Measurements from ENCODE around the gene PRKCA.
"Not testable (repeated sequence)": the region's sequence is repeated elsewhere in the genome, so short reads cannot be mapped to it uniquely, and the experiment has no call there.

The PRKCA gene

GRCh38 chr17:66301864-66302741, at the start of gene PRKCA:
TSS of gene PRKCA (plus strand) at chr17:66302613.
- peak; percentile 49 for DNase-seq (ENCODE audit: low read depth)

- DNase-seq (ENCODE audit: low read depth): not testable (repeated sequence)
These were observed 49.0 kb upstream of the PRKCA start for GRCh38 chr17:66253458-66253857.

- peak; percentile 52 for DNase-seq (ENCODE audit: low read depth)
These were observed 47.3 kb upstream of the PRKCA start for GRCh38 chr17:66255112-66255511.

- no peak for DNase-seq (ENCODE audit: low read depth)
These were observed 46.9 kb upstream of the PRKCA start for GRCh38 chr17:66255527-66255971.

- DNase-seq (ENCODE audit: low read depth): no peak
These were observed 42.1 kb upstream of the PRKCA start for GRCh38 chr17:66260275-66260674.

GRCh38 chr17:66260688-66261087, 41.7 kb upstream of the PRKCA start:
- DNase-seq (ENCODE audit: low read depth): no peak

GRCh38 chr17:66262767-66263166, 39.6 kb upstream of the PRKCA start:
- DNase-seq (ENCODE audit: low read depth): no peak

- DNase-seq (ENCODE audit: low read depth): no peak
These were observed 37.7 kb upstream of the PRKCA start for GRCh38 chr17:66264696-66265095.

GRCh38 chr17:66268247-66268927, 34.0 kb upstream of the PRKCA start:
- peak; percentile 57 for DNase-seq (ENCODE audit: low read depth)

GRCh38 chr17:66270106-66270505, 32.3 kb upstream of the PRKCA start:
- DNase-seq (ENCODE audit: low read depth): no peak

GRCh38 chr17:66271512-66271911, 30.9 kb upstream of the PRKCA start:
- no peak for DNase-seq (ENCODE audit: low read depth)

GRCh38 chr17:66272811-66273585, 29.4 kb upstream of the PRKCA start:
- peak; percentile 70 for DNase-seq (ENCODE audit: low read depth)

- no peak for DNase-seq (ENCODE audit: low read depth)
These were observed 28.9 kb upstream of the PRKCA start for GRCh38 chr17:66273586-66273848.

GRCh38 chr17:66275651-66276050, 26.8 kb upstream of the PRKCA start:
- peak; percentile 75 for DNase-seq (ENCODE audit: low read depth)

- DNase-seq (ENCODE audit: low read depth): no peak
These were observed 26.0 kb upstream of the PRKCA start for GRCh38 chr17:66276328-66276937.

- no peak for DNase-seq (ENCODE audit: low read depth)
These were observed 25.2 kb upstream of the PRKCA start for GRCh38 chr17:66277191-66277590.

- no peak for DNase-seq (ENCODE audit: low read depth)
These were observed 20.6 kb upstream of the PRKCA start for GRCh38 chr17:66281661-66282369.

- no peak for DNase-seq (ENCODE audit: low read depth)
These were observed 19.0 kb upstream of the PRKCA start for GRCh38 chr17:66283296-66283934.

GRCh38 chr17:66283971-66284370, 18.4 kb upstream of the PRKCA start:
- DNase-seq (ENCODE audit: low read depth): no peak

GRCh38 chr17:66285149-66285548, 17.3 kb upstream of the PRKCA start:
- DNase-seq (ENCODE audit: low read depth): no peak

GRCh38 chr17:66287911-66288310, 14.5 kb upstream of the PRKCA start:
- DNase-seq (ENCODE audit: low read depth): no peak

Measured in GM04504 (cell line).